H7 (cell line): ENCODE measurements around the gene SLC25A36. TPM values are rescaled to one million over a fixed set of nuclear protein-coding genes. Genes with fewer than 3 reads are reported as not detected.
"Not testable (repeated sequence)": the region's sequence is repeated elsewhere in the genome, so short reads cannot be mapped to it uniquely, and the experiment has no call there.

Experiments used
- DNase-seq: peaks from one replicate; pipeline ENCODE4 v3.0.0; 2012
- H3K27me3 ChIP-seq: 2 replicates; pipeline ENCODE4 v1.6.0; 2011; ENCODE audit warnings: mild to moderate bottlenecking, low read length; ENCODE audit not compliant: control insufficient read depth, insufficient read depth
- H3K36me3 ChIP-seq: replicated peaks from 2 replicates; pipeline ENCODE4 v1.5.1; 2011; ENCODE audit warnings: low read length; ENCODE audit not compliant: control insufficient read depth, insufficient read depth
- H3K4me3 ChIP-seq: 2 replicates; pipeline ENCODE4 v1.5.1; 2011; ENCODE audit warnings: low read depth, mild to moderate bottlenecking, control low read depth, low read length, moderate library complexity; ENCODE audit not compliant: insufficient read depth
- total RNA-seq: library from RNA; depleted of rRNA; stranded (reverse); fragments of >200 nt; shearing (Covaris generic); gene quantifications from 2 replicates; pipeline ENCODE4 v1.2.3, GENCODE V29; 2014

SLC25A36 gene
- total RNA-seq, 1 experiment from 2014 or later, result 49.1 TPM

DNA sequence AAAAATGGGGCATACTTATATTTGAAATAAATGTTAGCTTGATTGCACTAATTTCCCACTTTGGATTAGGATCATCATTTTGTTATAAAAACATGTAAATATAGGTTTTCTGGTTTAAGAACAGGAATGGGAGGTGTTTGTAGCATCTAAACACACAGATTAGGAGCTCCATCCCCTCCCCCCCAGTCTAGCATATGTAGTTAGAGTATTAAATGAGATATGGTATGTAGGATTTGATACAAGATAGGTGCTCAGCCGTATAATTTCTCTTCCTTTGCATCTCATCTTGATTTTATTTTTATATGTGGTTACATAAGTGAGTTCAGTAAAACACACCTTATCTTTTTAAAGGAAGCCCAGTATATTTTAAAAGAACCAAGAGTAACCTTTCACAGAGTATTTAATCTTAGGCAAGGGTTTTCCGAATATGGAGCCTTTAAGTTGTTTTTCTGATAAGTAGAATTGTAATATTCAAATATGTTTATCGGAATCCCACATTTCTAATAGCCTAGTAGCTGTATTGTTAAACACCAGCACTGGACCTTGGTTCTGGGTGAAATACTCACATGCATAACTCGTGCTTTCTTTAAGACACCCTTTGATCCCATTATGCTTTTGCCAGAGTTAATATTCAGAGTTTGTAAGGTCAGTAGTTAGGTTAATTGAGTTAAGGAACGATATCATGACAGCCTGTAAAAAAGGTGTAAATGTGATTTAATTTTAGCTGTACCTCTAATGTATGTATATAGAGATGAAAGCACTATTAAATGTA is 2.3 kb downstream of the SLC25A36 start:
- Histone ChIP-seq H3K4me3 (no peak overlapping the region), H3K27me3 (no peaks in the 10 kb centered on the region), H3K36me3 (no peaks in the 10 kb centered on the region; the same call in 1 of the 2 replicates)
- DNase-seq, result no peak

DNA sequence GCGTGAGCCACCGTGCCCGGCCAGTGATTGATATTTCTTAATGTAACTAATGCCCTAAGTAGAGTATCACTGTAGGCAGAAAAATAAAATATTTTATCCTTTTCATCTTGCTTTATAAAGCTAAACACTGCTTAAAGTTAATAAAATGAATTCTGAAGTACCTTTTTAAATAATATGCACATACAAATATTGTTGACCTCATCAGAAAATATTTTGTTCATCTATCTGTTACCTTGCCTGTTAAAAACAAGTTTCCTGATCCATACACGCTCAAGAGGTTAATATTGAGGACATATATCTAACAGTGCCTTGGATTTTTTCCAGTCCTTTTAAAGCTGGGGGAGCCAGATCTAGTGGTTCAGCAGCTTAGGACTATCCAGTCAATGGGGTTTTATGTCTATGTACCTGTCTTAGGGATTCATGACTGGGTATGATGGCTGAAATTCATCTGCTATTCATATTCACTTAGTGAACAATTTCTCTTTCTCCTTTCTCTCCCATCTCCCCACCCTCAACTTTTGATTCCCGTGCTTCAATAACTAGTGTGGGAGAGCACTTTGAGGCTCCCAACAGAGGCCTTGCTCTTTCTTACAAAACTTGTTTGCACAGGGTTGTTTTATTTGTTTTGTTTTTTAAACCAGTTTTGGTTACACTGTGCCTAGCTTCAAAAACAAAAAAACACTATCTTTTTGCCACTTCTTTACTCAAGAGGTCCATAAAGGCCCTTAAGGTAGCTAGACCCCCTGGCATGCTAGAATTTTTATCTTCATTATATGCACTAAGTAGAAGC is 7.0 kb downstream of the SLC25A36 start:
- Histone ChIP-seq H3K27me3 (no peaks in the 10 kb centered on the region), H3K4me3 (no peak overlapping the region), H3K36me3 (no peaks in the 10 kb centered on the region; the same call in 1 of the 2 replicates)
- no peak for DNase-seq

DNA sequence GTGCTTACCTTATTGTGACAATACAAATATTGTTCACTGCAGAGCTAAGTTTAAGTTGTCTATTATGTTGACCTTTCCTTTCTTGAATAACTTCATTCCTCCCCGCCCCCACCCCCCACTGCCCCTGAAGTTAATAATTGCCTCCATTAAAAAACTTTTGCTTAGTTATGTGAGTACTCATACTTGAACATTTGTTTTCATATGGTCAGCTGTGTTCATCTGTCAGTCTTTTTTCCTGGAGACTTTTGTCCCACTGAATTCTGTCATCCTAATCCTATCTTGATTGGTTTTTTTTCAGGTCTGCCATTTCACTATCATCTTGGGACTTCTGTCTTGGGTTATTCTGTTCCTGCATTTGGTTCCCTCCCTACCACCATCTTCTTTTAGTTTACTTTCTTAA is 8.5 kb downstream of the SLC25A36 start:
- no peak overlapping the region for H3K4me3 ChIP-seq
- no peaks in the 10 kb centered on the region; the same call in 1 of the 2 replicates for H3K36me3 ChIP-seq
- DNase-seq, result no peak
- H3K27me3 ChIP-seq, result no peaks in the 10 kb centered on the region

DNA sequence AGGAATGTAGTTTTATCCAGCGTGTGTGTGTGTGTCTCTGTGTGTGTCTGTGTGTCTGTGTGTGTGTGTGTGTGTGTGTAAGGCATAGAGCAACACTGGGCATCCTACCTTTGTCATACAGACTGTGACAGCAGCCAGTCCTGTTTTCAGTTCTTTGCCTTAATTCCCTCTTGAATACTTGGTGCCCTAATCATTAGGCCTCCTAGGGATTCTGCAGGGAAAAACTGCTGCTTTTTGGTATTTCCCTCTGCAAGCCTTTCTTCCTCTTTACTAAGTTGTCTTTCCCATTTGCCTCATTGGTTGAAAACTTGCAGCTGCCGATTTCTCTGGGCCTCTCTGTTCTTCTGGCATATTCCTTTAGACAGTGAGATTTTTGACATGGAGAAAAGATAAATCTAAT is 9.2 kb downstream of the SLC25A36 start:
- H3K36me3 ChIP-seq, result no peaks in the 10 kb centered on the region; the same call in 1 of the 2 replicates
- H3K4me3 ChIP-seq, result no peak overlapping the region
- no peak for DNase-seq
- H3K27me3 ChIP-seq, result no peaks in the 10 kb centered on the region

- not testable (repeated sequence) for H3K36me3 ChIP-seq, H3K4me3 ChIP-seq, H3K27me3 ChIP-seq, DNase-seq
Measured at GRCh38 chr3:140951750-140952149, 10.1 kb downstream of the SLC25A36 start.

DNA sequence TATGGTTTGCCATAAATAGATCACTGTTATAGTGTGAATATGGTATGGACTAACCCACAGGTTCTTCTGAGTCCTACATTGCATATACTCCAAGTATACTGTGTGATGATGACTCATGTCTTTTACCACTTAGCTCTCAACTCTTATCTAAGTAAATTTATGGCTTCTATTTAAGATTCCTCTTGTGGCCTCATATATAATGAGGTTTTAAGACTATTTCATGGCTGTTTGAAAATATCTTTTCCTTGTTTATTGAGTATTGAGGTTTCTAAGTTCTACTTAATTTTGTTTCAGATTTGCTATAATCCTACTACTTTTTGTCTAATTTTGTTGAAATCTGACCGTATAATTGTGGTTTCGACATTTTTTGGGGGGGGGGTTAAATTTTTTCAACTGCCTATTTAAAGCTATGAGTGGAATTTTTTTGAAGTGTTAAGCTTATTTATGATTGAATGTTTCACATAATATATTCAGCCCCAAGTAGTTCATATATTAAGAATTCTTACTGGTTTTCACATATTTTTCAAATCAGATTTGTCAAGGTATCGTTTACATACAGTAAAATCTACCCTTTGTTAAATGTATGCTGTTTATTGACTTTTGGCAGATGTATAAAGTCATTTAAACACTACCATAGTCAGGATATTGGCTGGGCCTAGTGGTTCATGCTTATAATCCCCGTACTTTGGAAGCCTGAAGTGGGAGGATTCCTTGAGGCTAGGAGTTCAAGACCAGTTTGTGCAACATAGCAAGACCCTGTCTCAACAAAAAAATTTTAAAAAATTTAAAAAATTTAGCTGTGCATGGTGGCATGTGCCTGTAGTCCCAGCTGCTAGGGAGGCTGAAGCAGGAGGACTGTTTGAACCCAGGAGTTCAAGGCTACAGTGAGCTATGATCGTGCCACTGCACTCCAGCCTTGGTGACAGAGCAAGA is 11.7 kb downstream of the SLC25A36 start:
- Histone ChIP-seq H3K36me3 (no peaks in the 10 kb centered on the region; the same call in 1 of the 2 replicates), H3K4me3 (no peak overlapping the region), H3K27me3 (no peaks in the 10 kb centered on the region)
- no peak for DNase-seq

GRCh38 chr3:140954576-140954975 is 12.9 kb downstream of the SLC25A36 start:
- no peak for DNase-seq
- no peak overlapping the region for H3K4me3 ChIP-seq
- H3K27me3 ChIP-seq, result no peaks in the 10 kb centered on the region
- no peaks in the 10 kb centered on the region; the same call in 1 of the 2 replicates for H3K36me3 ChIP-seq

DNA sequence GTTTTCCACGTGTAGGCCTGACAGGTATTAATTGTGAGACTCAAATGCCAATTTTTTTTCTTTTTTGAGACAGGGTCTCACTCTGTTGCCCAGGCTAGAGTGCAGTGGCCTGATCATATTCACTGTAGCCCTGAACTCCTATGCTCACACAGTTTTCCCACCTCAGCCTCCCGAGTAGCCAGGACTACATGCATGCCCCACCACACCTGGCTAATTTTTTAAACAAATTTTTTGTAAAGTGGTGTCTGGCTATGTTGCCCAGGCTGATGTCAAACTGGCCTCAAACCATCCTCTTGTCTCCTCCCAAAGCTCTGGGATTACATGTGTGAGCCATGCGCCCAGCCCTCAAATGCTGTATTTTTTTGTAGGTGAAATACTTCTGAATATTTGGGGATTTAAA is 14.0 kb downstream of the SLC25A36 start:
- H3K36me3 ChIP-seq, result no peaks in the 10 kb centered on the region; the same call in 1 of the 2 replicates
- H3K27me3 ChIP-seq, result no peaks in the 10 kb centered on the region
- DNase-seq, result no peak
- no peak overlapping the region for H3K4me3 ChIP-seq

DNA sequence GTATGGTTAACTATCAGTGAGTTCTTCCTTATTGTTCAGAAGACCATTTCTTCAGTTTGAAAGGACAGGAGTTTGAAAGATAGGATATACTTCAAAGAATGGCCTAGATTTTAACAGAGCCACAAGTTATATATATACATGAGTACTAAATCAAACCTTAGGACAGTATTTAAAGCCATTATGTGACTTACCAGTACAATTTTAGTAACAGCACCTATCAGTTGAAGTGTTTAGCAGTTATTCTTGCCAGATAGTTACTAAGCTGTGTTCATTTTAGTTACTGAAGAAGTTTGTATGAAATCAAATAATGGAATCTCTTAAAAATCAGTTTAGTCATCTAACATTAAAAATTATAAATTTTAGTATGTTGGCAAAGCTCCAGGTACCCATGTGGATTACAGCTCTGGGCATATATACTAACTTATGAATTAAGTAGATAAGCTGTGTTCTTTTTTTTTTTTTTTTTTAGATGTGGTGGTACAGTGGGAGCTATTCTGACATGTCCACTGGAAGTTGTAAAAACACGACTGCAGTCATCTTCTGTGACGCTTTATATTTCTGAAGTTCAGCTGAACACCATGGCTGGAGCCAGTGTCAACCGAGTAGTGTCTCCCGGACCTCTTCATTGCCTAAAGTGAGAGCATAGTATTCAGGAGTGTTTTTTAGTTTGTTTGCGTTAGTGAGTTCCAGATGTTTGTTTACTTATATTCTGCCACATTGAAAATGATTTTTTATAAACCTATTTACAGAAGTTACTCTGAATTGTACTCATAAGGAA is 14.6 kb downstream of the SLC25A36 start:
- no peaks in the 10 kb centered on the region for H3K27me3 ChIP-seq
- DNase-seq, result no peak
- H3K36me3 ChIP-seq, result peaks cover 2% of the 10 kb centered on the region; the same call in 1 of the 2 replicates
- H3K4me3 ChIP-seq, result no peak overlapping the region

- no peak overlapping the region for H3K4me3 ChIP-seq
- H3K27me3 ChIP-seq, result no peaks in the 10 kb centered on the region
- H3K36me3 ChIP-seq, result peaks cover 8% of the 10 kb centered on the region
- no peak for DNase-seq
Measured at GRCh38 chr3:140972833-140973232, 31.2 kb downstream of the SLC25A36 start.

- Histone ChIP-seq H3K4me3 (no peak overlapping the region), H3K36me3 (peaks cover 8% of the 10 kb centered on the region), H3K27me3 (no peaks in the 10 kb centered on the region)
- DNase-seq, result no peak
Measured at GRCh38 chr3:140974900-140975299, 33.3 kb downstream of the SLC25A36 start.

DNA sequence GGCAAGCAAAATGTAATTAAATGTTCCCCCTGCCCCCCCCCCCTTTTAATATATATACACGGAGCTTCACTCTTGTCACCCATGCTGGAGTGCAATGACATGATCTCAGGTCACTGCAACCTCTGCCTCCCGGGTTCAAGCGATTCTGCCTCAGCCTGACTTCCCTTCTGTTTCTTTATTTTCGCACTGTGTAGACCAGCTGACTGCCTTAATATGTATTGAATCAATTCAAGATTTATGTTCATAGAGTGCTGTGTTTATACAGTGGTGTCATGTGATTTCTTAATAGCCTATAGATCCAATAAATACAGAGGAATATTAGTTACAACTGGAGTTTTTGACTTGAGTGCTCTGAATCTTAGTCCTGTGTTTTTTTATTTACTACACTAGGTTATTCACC is 39.0 kb downstream of the SLC25A36 start:
- no peak overlapping the region for H3K4me3 ChIP-seq
- DNase-seq, result no peak
- H3K36me3 ChIP-seq, result peaks cover 2% of the 10 kb centered on the region
- H3K27me3 ChIP-seq, result no peaks in the 10 kb centered on the region

- H3K4me3 ChIP-seq, H3K36me3 ChIP-seq, DNase-seq, H3K27me3 ChIP-seq: not testable (repeated sequence)
Measured at GRCh38 chr3:140987792-140988191, 46.2 kb downstream of the SLC25A36 start.

DNA sequence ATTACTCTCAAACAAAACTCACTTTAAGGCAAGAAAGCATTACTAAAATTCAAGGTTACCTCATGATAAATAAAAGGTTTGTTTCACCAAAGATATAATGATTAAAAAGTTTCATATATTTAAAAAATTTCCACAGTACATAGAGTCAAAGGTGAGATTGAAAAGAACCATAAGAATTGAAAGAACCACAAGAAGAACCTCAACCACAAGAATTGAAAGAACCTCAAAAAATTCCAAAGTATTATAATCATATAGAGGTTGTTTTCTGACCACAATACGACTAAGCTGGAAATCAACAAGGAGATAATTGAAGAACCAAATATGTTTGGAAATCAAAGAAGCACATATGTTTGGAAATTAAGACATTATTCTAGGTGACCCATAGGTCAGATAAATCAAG is 52.7 kb downstream of the SLC25A36 start:
- Histone ChIP-seq H3K36me3 (no peaks in the 10 kb centered on the region), H3K27me3 (no peaks in the 10 kb centered on the region), H3K4me3 (no peak overlapping the region)
- DNase-seq, result no peak
